ENCODE data around the gene DIPK2B.

The DIPK2B gene

GRCh38 chrX:45157647-45158046 lies 43.0 kb downstream of the DIPK2B start:
- no peak for DNase-seq

- no peak for DNase-seq
Observed at GRCh38 chrX:45154462-45154861, 46.2 kb downstream of the DIPK2B start.

- no peak for DNase-seq
Observed at GRCh38 chrX:45154033-45154360, 46.7 kb downstream of the DIPK2B start.

Data from fibroblast of upper back skin (primary cell).